ENCODE measurements around the gene SAMD4B.
A peak's percentile ranks its signal among the peaks of the same experiment; 100 is the strongest.

The SAMD4B gene

GRCh38 chr19:39397360-39398296 lies 55.4 kb downstream of the SAMD4B start:
- peak; percentile 87 for DNase-seq (ENCODE audit: low read depth, low spot score)

GRCh38 chr19:39398297-39398864 lies 56.2 kb downstream of the SAMD4B start:
- DNase-seq (ENCODE audit: low read depth, low spot score), result no peak

- DNase-seq (ENCODE audit: low read depth, low spot score), result no peak
These were observed 57.4 kb downstream of the SAMD4B start for GRCh38 chr19:39399668-39400050.

GRCh38 chr19:39400061-39400460 lies 57.8 kb downstream of the SAMD4B start:
- no peak for DNase-seq (ENCODE audit: low read depth, low spot score)

- DNase-seq (ENCODE audit: low read depth, low spot score), result no peak
These were observed 58.9 kb downstream of the SAMD4B start for GRCh38 chr19:39401070-39401548.

- peak; percentile 65 for DNase-seq (ENCODE audit: low read depth, low spot score)
These were observed 59.5 kb downstream of the SAMD4B start for GRCh38 chr19:39401549-39402345.

GRCh38 chr19:39402346-39403300 lies 60.4 kb downstream of the SAMD4B start:
- DNase-seq (ENCODE audit: low read depth, low spot score), result peak; percentile 73

- peak; percentile 95 for DNase-seq (ENCODE audit: low read depth, low spot score)
These were observed 61.4 kb downstream of the SAMD4B start for GRCh38 chr19:39403331-39404312.

- DNase-seq (ENCODE audit: low read depth, low spot score), result no peak
These were observed 63.2 kb downstream of the SAMD4B start for GRCh38 chr19:39405261-39405957.

- DNase-seq (ENCODE audit: low read depth, low spot score), result peak; percentile 75
These were observed 63.9 kb downstream of the SAMD4B start for GRCh38 chr19:39405958-39406655.

- DNase-seq (ENCODE audit: low read depth, low spot score), result peak; percentile 79
These were observed 64.6 kb downstream of the SAMD4B start, which contains the start of gene ZFP36 for GRCh38 chr19:39406656-39407409. ZFP36 (plus strand) TSS chr19:39406847; CDS start chr19:39406905, 58 bp downstream.

- peak; percentile 44 for DNase-seq (ENCODE audit: low read depth, low spot score)
These were observed 65.1 kb downstream of the SAMD4B start for GRCh38 chr19:39407410-39407659.

- DNase-seq (ENCODE audit: low read depth, low spot score), result no peak
These were observed 65.6 kb downstream of the SAMD4B start for GRCh38 chr19:39407660-39408391.

- no peak for DNase-seq (ENCODE audit: low read depth, low spot score)
These were observed 66.4 kb downstream of the SAMD4B start for GRCh38 chr19:39408392-39409207.

- peak; percentile 73 for DNase-seq (ENCODE audit: low read depth, low spot score)
These were observed 67.2 kb downstream of the SAMD4B start for GRCh38 chr19:39409208-39410016.

Measured in activated CD4-positive, CD25-positive, alpha-beta regulatory T cell treated with anti-CD3 and anti-CD28 coated beads, Interleukin-2, amount 50 U/mL, for 16 hours (primary cell).